WTC11 (cell line): ENCODE results near the gene TMCC2. TPM values are rescaled to one million over a fixed set of nuclear protein-coding genes. Genes with fewer than 3 reads are reported as not detected.

Source experiments
- ATAC-seq: fragments of 200-7000 bp; cut with Tn5 transposase; 2 replicates; pipeline ENCODE4 v1.10.0; 2021; ENCODE audit warnings: mild to moderate bottlenecking, moderate library complexity
- CTCF ChIA-PET: fragments of 300-600 bp; sonication (Branson Sonifier 250); formaldehyde crosslinking; loops from one replicate; lab custom pipeline; 2021; ENCODE audit warnings: antibody characterized with exemption; lab: Charles Lee
- POLR2A ChIA-PET: fragments of 350-600 bp; sonication (Branson Sonifier 250); formaldehyde crosslinking; loops from one replicate; lab custom pipeline; 2021; ENCODE audit warnings: antibody characterized with exemption; lab: Charles Lee
- DNase-seq: peaks from one replicate; pipeline ENCODE4 v3.0.0; 2021; ENCODE audit warnings: low spot score
- H3K27ac Mint-ChIP-seq: 2 replicates; pipeline ENCODE4 v1.8.0; 2021; ENCODE audit warnings: mixed read lengths
- H3K27me3 Mint-ChIP-seq: 2 replicates; pipeline ENCODE4 v1.8.0; 2021; ENCODE audit warnings: low read depth, mild to moderate bottlenecking, moderate library complexity, mixed read lengths
- H3K36me3 Mint-ChIP-seq: 2 replicates; pipeline ENCODE4 v1.8.0; 2021; ENCODE audit warnings: mixed read lengths
- H3K4me1 Mint-ChIP-seq: 2 replicates; pipeline ENCODE4 v1.8.0; 2022; ENCODE audit warnings: mixed read lengths
- H3K4me3 Mint-ChIP-seq: 2 replicates; pipeline ENCODE4 v1.8.0; 2021; ENCODE audit warnings: mild to moderate bottlenecking, moderate library complexity, mixed read lengths
- H3K9me3 Mint-ChIP-seq: 2 replicates; pipeline ENCODE4 v1.8.0; 2021; ENCODE audit warnings: mixed read lengths
- ATF6 ChIP-seq: sonication (generic); formaldehyde crosslinking; IDR thresholded peaks from 2 replicates; pipeline ENCODE4 v1.8.1; 2023; ENCODE audit warnings: mild to moderate bottlenecking, missing genetic modification reagents
- CBFB ChIP-seq: sonication (generic); formaldehyde crosslinking; IDR thresholded peaks from 2 replicates; pipeline ENCODE4 v1.8.1; 2022; ENCODE audit warnings: mild to moderate bottlenecking, low read depth, missing genetic modification reagents
- CDX4 ChIP-seq: fragments of 250-450 bp; sonication (Bioruptor Pico); IDR thresholded peaks from 2 replicates; pipeline ENCODE4 v1.9.0; 2021; ENCODE audit warnings: moderate library complexity, mild to moderate bottlenecking, inconsistent platforms, borderline replicate concordance
- CTCF ChIP-seq: fragments of 200-600 bp; IDR thresholded peaks from 2 replicates; pipeline ENCODE4 v1.8.0; 2022; ENCODE audit warnings: antibody characterized with exemption
- ETV6 ChIP-seq: sonication (generic); formaldehyde crosslinking; IDR thresholded peaks from 2 replicates; pipeline ENCODE4 v1.8.1; 2022; ENCODE audit warnings: mild to moderate bottlenecking, missing genetic modification reagents
- HMGA2 ChIP-seq: fragments of 250-450 bp; sonication (Bioruptor Pico); IDR thresholded peaks from 2 replicates; pipeline ENCODE4 v1.4.0; 2021; ENCODE audit warnings: mild to moderate bottlenecking, moderate library complexity
- JAZF1 ChIP-seq: fragments of 250-450 bp; sonication (Bioruptor Pico); IDR thresholded peaks from 2 replicates; pipeline ENCODE4 v1.9.0; 2021; ENCODE audit warnings: moderate library complexity, mild to moderate bottlenecking, inconsistent platforms
- MXD4 ChIP-seq: fragments of 250-450 bp; sonication (Bioruptor Pico); IDR thresholded peaks from 2 replicates; pipeline ENCODE4 v1.8.0; 2021; ENCODE audit warnings: mild to moderate bottlenecking, moderate library complexity, borderline replicate concordance
- NR1H2 ChIP-seq: sonication (generic); formaldehyde crosslinking; IDR thresholded peaks from 2 replicates; pipeline ENCODE4 v1.9.0; 2021; ENCODE audit warnings: mild to moderate bottlenecking, moderate library complexity, missing genetic modification reagents
- PREB ChIP-seq: sonication (generic); formaldehyde crosslinking; IDR thresholded peaks from 2 replicates; pipeline ENCODE4 v1.8.1; 2022; ENCODE audit warnings: mild to moderate bottlenecking, missing genetic modification reagents, moderate library complexity, borderline replicate concordance
- SOX15 ChIP-seq: fragments of 250-450 bp; sonication (Bioruptor Pico); IDR thresholded peaks from 2 replicates; pipeline ENCODE4 v1.9.0; 2021; ENCODE audit warnings: mild to moderate bottlenecking
- SP1 ChIP-seq: sonication (generic); formaldehyde crosslinking; conservative IDR thresholded peaks from 2 replicates; pipeline ENCODE4 v1.8.1; 2022; ENCODE audit warnings: missing genetic modification reagents
- TCF7 ChIP-seq: sonication (generic); formaldehyde crosslinking; IDR thresholded peaks from 2 replicates; pipeline ENCODE4 v1.8.0; 2022; ENCODE audit warnings: mild to moderate bottlenecking, low read depth, missing genetic modification reagents, moderate library complexity
- ZBTB21 ChIP-seq: sonication (generic); formaldehyde crosslinking; IDR thresholded peaks from 2 replicates; pipeline ENCODE4 v1.8.1; 2023; ENCODE audit warnings: mild to moderate bottlenecking, missing genetic modification reagents, borderline replicate concordance
- ZNF219 ChIP-seq: sonication (generic); formaldehyde crosslinking; IDR thresholded peaks from 2 replicates; pipeline ENCODE4 v1.8.0; 2023; ENCODE audit warnings: missing genetic modification reagents, mild to moderate bottlenecking, borderline replicate concordance
- ZNF232 ChIP-seq: sonication (generic); formaldehyde crosslinking; IDR thresholded peaks from 2 replicates; pipeline ENCODE4 v1.8.0; 2022; ENCODE audit warnings: mild to moderate bottlenecking, missing genetic modification reagents
- total RNA-seq: library from RNA; stranded (reverse); gene quantifications from 3 replicates; pipeline ENCODE4 v1.2.3, GENCODE V29; 2021
- TF ChIP-seq, protein P1 (sequence below): sonication (generic); formaldehyde crosslinking; IDR thresholded peaks from 2 replicates; pipeline ENCODE4 v1.8.0; 2022; ENCODE audit warnings: mild to moderate bottlenecking, missing genetic modification reagents
- TF ChIP-seq, protein P2 (sequence below): sonication (generic); formaldehyde crosslinking; IDR thresholded peaks from 2 replicates; pipeline ENCODE4 v1.8.1; 2023; ENCODE audit warnings: mild to moderate bottlenecking, missing genetic modification reagents, moderate library complexity
- TF ChIP-seq, protein P3 (sequence below): sonication (generic); formaldehyde crosslinking; IDR thresholded peaks from 2 replicates; pipeline ENCODE4 v1.8.0; 2022; ENCODE audit warnings: mild to moderate bottlenecking, missing genetic modification reagents
- TF ChIP-seq, protein P4 (sequence below): sonication (generic); formaldehyde crosslinking; IDR thresholded peaks from 2 replicates; pipeline ENCODE4 v1.8.1; 2022; ENCODE audit warnings: missing genetic modification reagents, borderline replicate concordance

TMCC2 gene
- total RNA-seq, 1 experiment from 2014 or later, result 9.5 TPM

DNA sequence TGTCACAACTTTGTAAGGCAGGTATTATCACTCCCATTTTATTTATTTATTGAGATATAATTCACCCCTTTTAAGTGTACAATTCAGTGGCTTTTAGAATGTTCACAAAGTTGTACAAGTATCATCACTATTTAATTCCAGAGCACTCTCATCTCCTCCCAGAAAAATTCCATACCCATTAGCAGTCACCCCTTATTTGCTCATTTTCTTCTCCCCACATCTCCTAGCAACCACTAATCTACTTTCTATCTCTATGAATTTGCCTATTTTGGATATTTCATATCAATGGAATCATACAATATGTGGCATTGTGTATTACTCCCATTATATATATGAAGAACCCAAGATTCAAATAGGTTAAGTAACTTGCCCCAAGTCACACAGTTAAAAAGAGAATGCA, 23.2 kb upstream of the TMCC2 start:
- peaks cover 43% of the 10 kb centered on the region for H3K4me1 Mint-ChIP-seq
- ATAC-seq (no peak), DNase-seq (no peak)
- H3K36me3 Mint-ChIP-seq, result no peaks in the 10 kb centered on the region
- peak overlapping the region; percentile 3; the same call in 1 of the 2 replicates for H3K27ac Mint-ChIP-seq
- no peak overlapping the region for H3K4me3 Mint-ChIP-seq
- TF ChIP-seq, protein P1, sequence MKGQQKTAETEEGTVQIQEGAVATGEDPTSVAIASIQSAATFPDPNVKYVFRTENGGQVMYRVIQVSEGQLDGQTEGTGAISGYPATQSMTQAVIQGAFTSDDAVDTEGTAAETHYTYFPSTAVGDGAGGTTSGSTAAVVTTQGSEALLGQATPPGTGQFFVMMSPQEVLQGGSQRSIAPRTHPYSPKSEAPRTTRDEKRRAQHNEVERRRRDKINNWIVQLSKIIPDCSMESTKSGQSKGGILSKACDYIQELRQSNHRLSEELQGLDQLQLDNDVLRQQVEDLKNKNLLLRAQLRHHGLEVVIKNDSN (CRISPR knock-in tag), result no peak
- TF ChIP-seq JAZF1 (CRISPR knock-in tag) (no peak), HMGA2 (CRISPR knock-in tag) (no peak), NR1H2 (CRISPR knock-in tag) (no peak), SOX15 (CRISPR knock-in tag) (no peak), ZBTB21 (no peak), ETV6 (CRISPR knock-in tag) (no peak), ZNF232 (CRISPR knock-in tag) (no peak), ATF6 (CRISPR knock-in tag) (no peak), SP1 (CRISPR knock-in tag) (no peak), PREB (CRISPR knock-in tag) (no peak), CDX4 (CRISPR knock-in tag) (no peak), MXD4 (no peak), CBFB (CRISPR knock-in tag) (no peak), ZNF219 (CRISPR knock-in tag) (no peak), CTCF (no peak), TCF7 (CRISPR knock-in tag) (no peak)
- TF ChIP-seq, protein P2, sequence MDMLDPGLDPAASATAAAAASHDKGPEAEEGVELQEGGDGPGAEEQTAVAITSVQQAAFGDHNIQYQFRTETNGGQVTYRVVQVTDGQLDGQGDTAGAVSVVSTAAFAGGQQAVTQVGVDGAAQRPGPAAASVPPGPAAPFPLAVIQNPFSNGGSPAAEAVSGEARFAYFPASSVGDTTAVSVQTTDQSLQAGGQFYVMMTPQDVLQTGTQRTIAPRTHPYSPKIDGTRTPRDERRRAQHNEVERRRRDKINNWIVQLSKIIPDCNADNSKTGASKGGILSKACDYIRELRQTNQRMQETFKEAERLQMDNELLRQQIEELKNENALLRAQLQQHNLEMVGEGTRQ, result no peak
- TF ChIP-seq, protein P3, sequence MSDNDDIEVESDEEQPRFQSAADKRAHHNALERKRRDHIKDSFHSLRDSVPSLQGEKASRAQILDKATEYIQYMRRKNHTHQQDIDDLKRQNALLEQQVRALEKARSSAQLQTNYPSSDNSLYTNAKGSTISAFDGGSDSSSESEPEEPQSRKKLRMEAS (CRISPR knock-in tag), result no peak
- TF ChIP-seq, protein P4, sequence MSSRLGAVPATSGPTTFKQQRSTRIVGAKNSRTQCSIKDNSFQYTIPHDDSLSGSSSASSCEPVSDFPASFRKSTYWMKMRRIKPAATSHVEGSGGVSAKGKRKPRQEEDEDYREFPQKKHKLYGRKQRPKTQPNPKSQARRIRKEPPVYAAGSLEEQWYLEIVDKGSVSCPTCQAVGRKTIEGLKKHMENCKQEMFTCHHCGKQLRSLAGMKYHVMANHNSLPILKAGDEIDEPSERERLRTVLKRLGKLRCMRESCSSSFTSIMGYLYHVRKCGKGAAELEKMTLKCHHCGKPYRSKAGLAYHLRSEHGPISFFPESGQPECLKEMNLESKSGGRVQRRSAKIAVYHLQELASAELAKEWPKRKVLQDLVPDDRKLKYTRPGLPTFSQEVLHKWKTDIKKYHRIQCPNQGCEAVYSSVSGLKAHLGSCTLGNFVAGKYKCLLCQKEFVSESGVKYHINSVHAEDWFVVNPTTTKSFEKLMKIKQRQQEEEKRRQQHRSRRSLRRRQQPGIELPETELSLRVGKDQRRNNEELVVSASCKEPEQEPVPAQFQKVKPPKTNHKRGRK, result no peak
- CTCF ChIA-PET, result interaction anchor here (1.3 kb wide), 2 partner anchors 52 to 63 kb away, joined by 4 read pairs; no protein-coding TSS in a partner anchor
- POLR2A ChIA-PET, result interaction anchor here (0.5 kb wide), 1 partner anchor 54 kb away, joined by 5 read pairs; no protein-coding TSS in a partner anchor
- no peaks in the 10 kb centered on the region for H3K27me3 Mint-ChIP-seq
- no peaks in the 10 kb centered on the region for H3K9me3 Mint-ChIP-seq
